NCI-H226 (cell line): ENCODE results near the gene DNAJC11.

Experiments used
- DNase-seq: peaks from one replicate; pipeline ENCODE4 v3.0.0-alpha.2; 2015

DNAJC11 gene

DNA sequence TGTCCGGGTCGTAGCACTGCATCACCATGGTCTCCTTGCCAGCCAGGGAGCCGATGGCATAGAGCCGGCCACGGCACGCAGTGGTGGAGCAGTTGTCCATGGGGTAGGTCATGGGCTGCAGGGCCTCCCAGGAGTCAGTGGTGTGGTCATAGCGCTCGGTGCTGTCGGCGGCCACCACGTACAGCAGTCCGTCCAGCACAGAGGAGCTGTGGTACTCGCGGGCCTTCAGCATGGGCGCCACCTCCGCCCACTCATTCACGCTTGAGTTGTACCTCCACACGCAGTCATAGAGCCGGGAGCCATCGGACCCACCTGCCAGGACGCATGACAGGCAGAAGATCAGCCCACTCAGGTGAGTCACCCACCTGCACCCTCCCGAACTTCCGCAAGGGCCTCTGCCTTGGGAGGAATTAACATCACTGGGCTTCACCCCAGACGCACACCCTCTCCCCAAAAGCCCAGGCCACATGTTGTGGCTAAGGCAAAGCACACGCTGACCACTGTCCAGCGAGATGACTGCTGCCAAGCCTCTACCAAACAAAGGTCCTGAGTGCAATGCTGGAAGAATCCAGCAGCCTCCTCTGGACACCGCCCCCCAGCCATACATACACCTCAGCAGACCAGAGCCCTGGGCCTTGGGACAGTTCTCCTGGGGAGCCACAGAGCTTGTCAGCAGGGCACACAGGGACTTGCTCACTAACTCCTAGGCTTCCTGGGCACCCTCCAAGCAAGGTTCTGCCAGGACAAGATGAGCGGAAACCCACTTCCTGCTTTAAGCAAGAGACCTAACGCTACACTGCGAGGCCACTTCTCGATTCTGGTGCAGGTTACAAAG is 102.3 kb downstream of the DNAJC11 start:
- no peak for DNase-seq

DNA sequence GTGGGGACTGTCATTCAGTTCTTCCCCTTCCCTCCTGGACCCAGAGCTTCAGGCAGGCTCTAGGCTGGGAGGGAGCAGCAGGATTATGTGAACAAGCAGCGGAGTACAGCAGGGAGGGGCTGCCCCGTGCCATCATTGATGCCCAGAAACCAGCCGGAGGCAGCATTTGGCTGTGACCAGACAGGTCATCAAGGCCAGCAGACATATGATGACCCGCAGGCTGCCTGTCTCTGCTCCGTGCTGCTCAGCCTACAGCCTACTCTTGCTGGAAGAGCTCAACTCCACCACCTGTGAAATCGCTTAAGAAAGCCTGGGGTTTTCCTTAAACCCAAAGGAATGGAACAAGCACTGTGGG is 103.9 kb downstream of the DNAJC11 start:
- DNase-seq = no peak

DNA sequence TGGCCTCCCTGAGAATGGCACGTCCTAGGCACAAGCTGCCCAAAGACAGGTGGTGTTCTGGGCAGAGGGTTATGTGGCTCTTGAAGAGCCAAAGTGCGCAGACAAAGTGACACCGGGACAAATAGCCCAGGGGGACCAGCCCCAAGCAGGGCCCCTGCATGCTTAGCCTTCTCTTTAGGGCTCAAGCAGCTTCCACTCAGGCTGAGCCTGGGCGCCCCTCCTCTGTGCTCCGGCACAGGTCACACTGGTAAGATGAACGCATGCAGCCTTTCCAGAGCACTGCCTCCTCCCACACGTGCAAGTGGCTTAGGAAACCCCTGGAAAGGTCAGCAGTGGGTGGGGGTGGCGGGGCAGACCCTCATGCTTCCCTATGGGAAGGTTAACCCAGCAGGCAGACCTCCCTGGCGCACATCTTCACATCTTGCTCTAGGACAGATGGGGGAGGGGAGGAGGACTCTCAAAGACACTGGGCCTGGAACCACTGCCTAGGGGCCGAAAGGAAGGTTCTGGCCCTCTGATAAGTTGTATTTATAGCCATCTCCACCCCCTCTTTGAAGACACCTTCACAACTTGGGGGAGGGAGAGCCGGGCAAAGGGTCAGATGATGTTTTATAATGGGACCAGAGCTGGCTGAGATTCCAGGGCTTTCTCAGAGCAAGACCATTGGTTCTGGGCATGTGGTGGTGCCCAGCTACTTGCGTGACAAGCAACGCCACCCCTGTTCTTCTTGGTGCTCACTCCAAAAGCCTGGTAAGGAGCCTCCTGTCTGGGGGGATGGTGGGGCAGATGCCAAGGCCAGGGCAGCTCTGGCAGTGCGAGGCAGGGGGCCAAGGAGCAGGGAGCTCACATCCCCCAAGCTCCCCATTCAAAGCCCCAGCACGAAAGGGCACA is 104.5 kb downstream of the DNAJC11 start:
- DNase-seq = no peak

DNA sequence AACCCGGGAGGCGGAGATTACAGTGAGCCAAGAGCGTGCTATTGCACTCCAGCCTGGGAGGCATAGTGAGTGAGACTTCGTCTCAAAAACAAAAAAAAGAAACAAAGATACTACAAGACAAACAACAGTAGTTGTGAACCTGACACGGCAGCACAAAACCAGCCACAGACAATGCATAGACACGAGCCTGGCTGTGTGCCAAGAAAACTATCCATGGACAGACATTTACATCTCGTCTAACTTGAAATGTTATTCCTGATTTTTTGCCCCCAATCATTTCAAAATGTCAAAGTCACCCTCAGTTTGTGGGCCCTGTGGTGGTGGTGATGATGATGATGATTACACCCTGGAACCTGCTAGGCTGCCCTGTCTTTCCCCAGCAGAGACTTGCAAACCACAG is 105.3 kb downstream of the DNAJC11 start:
- no peak for DNase-seq

DNA sequence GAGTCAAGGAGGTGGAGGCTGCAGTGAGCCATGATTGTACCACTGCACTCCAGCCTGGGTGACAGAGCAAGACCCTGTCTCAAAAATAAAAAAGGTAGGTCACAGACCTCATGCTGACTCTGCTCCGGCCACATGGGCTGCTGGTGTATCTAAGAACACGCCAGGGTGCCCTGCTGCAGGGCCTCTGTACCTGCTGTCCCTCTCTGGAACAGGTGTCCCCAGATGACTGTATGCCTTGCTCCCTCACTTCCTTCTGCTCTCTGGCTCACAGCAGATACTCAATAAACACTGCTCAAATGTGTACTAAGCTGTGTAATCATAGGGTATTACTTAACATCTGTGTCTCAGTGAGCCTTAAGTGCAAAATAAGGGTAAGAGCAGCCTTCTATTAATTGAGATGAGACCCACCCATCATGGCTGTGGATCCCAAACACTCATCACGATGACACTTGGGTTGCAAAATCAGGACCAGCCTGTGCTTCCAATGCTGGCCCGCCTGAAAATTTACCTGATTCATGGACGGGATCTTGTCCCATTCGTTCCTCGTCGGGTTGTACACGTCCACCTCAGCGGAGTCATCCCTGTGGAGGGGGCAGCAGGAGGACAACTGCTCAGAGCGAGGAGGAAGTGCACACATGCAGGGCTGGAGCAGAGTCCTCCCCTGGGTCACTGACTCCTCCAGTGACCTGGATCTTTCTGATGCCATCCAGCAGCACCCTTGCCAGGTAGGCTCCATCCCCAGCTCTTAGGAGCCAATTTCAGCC is 106.5 kb downstream of the DNAJC11 start:
- no peak for DNase-seq

DNA sequence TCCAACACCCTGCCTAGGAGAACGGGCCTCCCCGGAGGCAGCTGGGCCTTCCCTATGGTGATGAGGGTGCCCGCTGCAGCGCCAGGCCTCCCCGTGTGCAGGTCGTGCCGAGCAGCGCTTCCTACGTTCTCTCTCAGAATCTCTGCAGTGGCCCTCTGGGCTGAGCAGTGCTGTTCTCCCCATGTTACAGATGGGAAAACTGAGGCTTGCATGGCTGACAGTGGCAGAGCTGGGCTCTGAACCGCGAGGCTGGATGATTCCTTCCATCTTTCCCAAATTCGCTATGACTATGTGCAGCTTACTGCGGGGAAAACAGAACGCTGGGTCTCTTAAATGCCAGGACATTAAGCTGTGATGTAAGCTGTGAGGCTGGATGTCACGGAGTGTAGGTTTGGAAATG is 107.8 kb downstream of the DNAJC11 start:
- DNase-seq = no peak

DNA sequence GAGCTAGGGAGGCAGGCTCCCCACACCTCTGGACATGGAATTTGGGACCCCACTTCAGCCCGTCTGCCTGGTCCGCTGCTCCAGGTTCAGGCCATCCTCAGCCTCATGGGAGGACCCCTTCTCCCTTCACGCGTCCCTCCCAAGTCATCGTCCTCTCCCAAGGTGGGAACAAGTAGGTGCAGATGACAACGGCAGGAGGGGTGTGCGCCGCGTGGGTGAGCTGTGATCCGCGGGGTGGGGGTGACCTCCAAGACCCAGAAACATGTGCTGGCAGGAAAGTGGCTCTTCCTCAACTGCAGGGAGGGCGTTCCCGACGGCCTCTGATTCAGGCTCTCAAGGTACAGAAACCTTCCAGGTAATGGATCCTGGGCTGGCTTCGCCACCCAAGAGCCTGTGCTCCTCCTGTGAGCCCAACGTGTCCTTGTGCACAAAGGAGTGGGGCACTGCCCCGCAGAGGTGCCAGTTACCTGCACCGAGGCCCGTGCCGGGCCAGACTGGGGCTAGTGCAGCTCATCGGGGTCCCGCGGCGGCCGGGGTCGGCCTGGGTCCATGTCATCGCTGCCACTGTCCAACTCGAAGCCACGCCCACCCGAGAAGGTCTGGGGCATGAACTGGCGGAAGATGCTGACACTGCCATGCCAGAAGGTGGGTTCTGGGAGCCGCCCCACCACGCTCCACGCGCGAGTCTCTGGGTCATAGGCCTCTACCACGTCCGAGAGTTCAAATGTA is 108.6 kb downstream of the DNAJC11 start:
- DNase-seq = no peak

DNA sequence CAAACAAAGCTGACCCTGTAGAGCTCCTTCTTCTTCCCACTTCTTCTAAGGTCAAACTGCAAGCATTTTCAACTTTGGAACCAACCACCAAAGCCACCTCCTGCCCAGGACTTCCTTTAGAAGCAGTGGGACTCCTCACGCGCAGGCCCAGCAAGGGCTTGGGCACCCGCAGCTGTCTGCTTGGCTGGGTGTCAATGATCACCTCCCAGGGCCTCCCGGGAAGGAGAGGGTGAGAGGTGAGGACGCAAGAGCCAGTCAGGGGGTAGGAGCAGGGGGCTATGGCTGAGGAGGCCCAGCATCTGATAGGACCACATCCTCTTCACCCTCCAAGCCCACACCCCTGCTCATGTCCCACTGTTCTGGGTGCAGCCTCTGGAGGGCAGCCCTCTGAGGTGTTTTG is 109.2 kb downstream of the DNAJC11 start:
- DNase-seq = no peak

DNA sequence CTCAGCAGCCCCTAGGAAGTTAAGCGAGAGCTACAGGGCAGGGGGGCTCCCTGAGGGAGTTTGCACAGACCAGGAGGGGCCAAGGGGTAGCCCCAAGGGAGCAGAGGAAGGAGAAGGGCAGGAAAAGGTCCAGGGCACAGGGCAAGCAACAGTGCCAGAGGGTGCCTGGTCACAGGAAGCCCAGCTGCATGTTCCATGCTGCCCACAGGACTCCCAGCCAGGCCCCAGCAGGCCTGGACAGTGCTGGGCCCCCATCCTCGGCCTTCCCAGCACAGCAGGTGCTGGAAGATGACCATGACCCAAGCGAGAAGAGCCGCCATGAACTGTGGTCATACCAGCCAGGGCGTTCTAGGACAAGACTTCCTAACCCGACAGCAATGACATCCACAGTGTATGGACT is 110.0 kb downstream of the DNAJC11 start:
- no peak for DNase-seq

DNA sequence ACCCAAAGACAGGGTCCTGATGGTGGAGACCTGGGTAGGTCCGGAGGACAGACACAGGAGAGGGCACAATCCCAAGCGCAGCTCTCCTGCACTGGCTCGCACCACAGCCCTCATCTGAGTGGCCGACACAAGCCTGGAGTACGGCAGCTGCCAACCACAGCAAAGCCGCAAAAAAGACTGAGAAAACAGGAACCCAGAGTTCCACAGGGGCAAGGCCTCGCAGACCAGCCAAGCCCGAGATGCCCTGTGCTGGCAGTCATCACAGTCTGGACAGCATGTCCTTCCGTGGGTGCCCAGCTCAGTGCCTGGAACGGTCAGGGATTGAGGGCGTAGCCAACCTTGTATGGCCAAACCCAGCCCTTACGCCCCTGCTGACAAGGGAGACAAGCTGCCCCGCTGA is 110.4 kb downstream of the DNAJC11 start:
- DNase-seq = no peak

DNA sequence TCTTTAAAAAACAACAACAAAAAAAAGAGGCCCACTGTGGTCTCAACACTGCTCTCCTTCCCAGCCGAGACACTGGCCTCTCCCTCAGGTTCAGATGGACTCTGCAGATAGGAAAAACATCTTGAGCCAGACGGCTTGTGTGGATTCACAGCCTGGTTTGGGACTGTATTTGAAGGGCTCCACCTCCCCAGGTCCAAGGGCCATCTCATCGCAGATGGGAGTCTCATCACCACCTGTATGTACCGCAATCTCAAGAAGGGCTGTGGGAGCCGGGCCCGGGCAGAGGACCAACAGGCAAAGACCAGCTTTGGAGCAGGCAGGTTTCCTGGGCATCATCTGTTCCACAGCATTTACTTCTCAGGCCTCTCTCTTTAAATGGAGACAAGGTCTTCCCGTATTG is 111.6 kb downstream of the DNAJC11 start:
- DNase-seq = no peak

DNA sequence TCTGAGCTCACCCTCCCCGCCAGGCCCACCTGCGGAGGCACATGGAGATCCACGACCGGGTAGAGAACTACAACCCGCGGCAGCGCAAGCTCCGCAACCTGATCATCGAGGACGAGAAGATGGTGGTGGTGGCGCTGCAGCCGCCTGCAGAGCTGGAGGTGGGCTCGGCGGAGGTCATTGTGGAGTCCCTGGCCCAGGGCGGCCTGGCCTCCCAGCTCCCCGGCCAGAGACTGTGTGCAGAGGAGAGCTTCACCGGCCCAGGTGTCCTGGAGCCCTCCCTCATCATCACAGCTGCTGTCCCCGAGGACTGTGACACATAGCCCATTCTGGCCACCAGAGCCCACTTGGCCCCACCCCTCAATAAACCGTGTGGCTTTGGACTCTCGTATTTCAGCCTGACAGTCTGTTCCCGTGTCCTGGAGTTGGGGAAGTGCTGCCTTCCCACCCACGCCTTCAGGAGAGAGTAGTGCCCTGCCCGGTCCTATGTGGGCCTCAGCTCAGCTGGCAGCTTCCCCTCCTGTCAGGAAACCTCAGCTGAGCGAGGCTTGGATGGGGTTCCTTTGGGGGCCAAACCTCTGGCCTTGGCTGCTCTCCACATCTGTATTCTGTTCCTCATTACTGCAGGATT is 112.6 kb downstream of the DNAJC11 start:
- DNase-seq = no peak

DNA sequence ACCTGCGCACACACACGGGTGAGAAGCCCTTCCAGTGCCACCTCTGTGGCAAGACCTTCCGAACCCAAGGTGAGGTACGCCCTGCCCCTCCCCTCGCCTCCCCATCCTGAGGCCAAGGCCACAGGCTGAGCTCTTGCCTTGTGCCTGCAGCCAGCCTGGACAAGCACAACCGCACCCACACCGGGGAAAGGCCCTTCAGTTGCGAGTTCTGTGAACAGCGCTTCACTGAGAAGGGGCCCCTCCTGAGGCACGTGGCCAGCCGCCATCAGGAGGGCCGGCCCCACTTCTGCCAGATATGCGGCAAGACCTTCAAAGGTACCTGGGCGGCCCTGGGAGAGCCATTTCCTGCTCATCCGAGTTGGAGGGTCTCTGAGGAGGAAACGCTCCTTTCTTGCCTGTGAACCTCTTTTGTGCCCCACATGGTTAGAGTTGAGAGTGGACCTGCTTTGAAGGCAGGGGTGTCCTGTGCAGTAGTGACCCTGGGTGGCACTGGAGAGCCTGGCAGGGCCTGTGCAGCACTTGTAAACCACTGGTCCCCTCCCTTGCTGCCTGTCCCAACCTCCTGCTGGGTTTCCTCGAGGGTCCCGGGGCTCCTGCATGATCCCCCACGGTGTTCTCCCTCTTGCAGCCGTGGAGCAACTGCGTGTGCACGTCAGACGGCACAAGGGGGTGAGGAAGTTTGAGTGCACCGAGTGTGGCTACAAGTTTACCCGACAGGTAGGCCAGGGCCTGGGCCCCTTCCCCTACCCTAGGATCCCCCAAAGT is 113.3 kb downstream of the DNAJC11 start:
- no peak for DNase-seq

DNA sequence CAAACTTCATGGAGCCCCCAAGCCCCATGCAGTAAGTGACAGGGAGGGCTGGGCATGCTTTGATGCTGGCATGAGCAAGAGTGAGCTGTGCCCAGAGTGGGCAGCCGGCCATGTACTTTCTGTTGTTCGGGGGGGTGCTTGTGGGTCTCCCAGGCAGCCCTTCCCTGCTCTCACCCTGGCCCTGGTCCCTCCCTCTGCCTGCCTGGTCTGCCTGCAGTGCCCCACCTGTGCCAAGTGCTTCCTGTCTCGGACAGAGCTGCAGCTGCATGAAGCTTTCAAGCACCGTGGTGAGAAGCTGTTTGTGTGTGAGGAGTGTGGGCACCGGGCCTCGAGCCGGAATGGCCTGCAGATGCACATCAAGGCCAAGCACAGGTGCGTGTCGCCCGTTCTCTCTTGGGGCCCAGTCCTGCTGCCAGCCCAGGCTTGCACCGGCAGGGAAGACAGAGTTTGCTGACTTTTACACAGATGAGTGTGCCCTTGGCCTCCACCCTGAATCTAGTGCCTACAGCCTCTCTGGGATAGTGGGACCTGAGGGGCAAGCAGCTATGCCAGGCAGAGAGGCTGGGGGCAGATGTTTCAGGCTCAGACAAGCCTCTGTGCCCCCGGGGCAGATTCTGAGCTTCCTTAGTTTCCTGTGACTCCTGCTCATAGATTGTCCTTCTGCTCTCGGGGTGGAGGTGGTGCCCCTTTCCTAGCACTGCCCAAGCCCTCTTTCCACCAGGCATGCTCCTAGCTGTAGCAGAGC is 114.2 kb downstream of the DNAJC11 start:
- DNase-seq = no peak

DNA sequence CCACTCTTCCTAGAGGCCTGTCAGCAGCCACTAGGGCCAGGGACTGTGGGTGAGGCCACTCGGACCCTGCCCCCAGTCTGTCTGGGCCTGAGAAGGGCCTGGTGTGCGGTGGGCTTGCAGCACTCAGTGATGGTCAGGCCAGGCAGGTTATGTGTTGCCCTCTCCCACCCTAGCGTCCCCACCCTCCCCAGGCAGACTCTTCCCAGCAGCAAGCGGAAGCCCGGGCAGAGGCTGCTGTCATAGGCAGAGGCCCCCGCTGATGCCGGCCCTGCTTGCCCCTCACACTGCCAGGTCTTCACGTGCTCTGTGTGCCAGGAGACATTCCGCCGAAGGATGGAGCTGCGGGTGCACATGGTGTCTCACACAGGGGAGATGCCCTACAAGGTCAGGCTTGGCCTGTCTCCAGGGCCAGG is 115.2 kb downstream of the DNAJC11 start:
- no peak for DNase-seq

DNA sequence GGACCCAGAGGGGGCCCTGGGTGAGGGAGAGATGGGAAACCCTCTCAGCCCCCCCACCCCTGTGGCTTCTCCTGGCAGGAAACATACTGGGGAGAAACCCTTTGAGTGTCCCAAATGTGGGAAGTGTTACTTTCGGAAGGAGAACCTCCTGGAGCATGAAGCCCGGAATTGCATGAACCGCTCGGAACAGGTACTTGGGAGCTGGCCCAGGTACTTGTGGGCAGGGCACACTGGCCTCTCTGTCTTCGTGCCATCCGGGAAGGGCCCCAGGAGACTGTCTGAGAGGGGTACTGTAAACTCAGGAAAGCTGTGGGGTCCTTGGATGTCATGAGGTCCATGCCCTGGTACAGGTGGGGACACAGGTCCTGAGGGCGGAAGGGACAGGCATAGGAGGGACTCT is 115.8 kb downstream of the DNAJC11 start:
- no peak for DNase-seq

DNA sequence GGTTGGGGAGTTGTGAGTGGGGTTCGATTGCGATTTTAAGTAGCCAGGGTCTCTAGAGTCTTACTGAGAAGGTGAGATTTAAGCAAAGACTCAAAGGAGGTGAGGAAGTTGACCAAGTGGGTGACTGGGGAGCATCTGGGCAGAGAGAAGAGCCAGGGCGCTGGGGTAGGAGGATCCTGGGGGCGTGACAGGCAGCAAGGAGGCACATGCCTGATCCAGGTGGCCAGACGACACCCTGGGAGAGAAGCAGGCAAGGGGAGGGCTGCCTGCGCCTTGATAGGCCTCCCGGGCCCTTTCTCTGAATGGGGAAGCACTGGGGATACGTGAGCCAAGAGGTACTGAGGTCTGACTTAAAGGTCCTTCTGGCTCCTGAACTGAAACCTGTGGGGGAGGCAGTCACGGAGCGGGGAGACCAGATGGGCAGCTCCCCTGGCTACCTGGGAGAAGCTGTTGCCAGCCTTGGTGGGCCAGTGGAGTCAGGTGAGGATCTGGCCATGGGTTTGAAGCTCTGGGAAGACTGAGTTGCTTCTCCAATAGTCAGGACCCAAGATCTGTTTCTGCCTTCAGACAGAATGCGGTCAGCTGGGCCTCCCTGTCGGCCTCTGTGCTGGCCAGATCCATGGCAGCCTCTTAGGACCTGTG is 116.4 kb downstream of the DNAJC11 start:
- DNase-seq = no peak
